ENCODE data around the gene MTR.

The MTR gene

GRCh38 chr1:236870721-236871120, 75.6 kb downstream of the MTR start:
- Histone ChIP-seq H3K4me1 (no peaks in the 10 kb centered on the region), H2AFZ (no peak overlapping the region), H3K4me3 (ENCODE audit: low read depth, low read length) (no peak overlapping the region), H3K27ac (no peak overlapping the region), H3K9ac (no peak overlapping the region), H3K27me3 (ENCODE audit: control insufficient read depth, insufficient read depth, low read length) (no peaks in the 10 kb centered on the region), H3K9me3 (ENCODE audit: control insufficient read depth, low read length) (no peaks in the 10 kb centered on the region), H3K79me2 (no peaks in the 10 kb centered on the region), H3K36me3 (ENCODE audit: control insufficient read depth, insufficient read depth, low read length) (no peaks in the 10 kb centered on the region), H3K4me2 (ENCODE audit: low read length) (no peak overlapping the region)
- no peak for TF ChIP-seq CTCF (IDR thresholded peaks at IDR 0.05)

GRCh38 chr1:236872075-236872666, 77.1 kb downstream of the MTR start:
- no peak overlapping the region for H3K27ac ChIP-seq
- no peak for TF ChIP-seq CTCF (IDR thresholded peaks at IDR 0.05)
- no peaks in the 10 kb centered on the region for H3K4me1 ChIP-seq
- H3K4me3 ChIP-seq (ENCODE audit: low read depth, low read length): no peak overlapping the region
- H3K79me2 ChIP-seq: no peaks in the 10 kb centered on the region
- no peak overlapping the region for H3K4me2 ChIP-seq (ENCODE audit: low read length)
- no peaks in the 10 kb centered on the region for H3K27me3 ChIP-seq (ENCODE audit: control insufficient read depth, insufficient read depth, low read length)
- H3K9ac ChIP-seq: no peak overlapping the region
- no peaks in the 10 kb centered on the region for H3K36me3 ChIP-seq (ENCODE audit: control insufficient read depth, insufficient read depth, low read length)
- no peak overlapping the region for H2AFZ ChIP-seq
- H3K9me3 ChIP-seq (ENCODE audit: control insufficient read depth, low read length): no peaks in the 10 kb centered on the region

- no peak for TF ChIP-seq CTCF (IDR thresholded peaks at IDR 0.05)
- Histone ChIP-seq H3K4me2 (ENCODE audit: low read length) (no peak overlapping the region), H3K36me3 (ENCODE audit: control insufficient read depth, insufficient read depth, low read length) (no peaks in the 10 kb centered on the region), H3K4me1 (no peaks in the 10 kb centered on the region), H3K9me3 (ENCODE audit: control insufficient read depth, low read length) (no peaks in the 10 kb centered on the region), H3K27me3 (ENCODE audit: control insufficient read depth, insufficient read depth, low read length) (no peaks in the 10 kb centered on the region), H3K79me2 (no peaks in the 10 kb centered on the region), H3K9ac (no peak overlapping the region), H3K4me3 (ENCODE audit: low read depth, low read length) (no peak overlapping the region), H3K27ac (no peak overlapping the region), H2AFZ (no peak overlapping the region)
Observed at GRCh38 chr1:236875975-236876374, 80.9 kb downstream of the MTR start.

GRCh38 chr1:236877661-236878060, 82.6 kb downstream of the MTR start:
- no peak for TF ChIP-seq CTCF (IDR thresholded peaks at IDR 0.05)
- Histone ChIP-seq H3K4me1 (no peaks in the 10 kb centered on the region), H3K4me2 (ENCODE audit: low read length) (no peak overlapping the region), H3K27ac (no peak overlapping the region), H3K4me3 (ENCODE audit: low read depth, low read length) (no peak overlapping the region), H3K36me3 (ENCODE audit: control insufficient read depth, insufficient read depth, low read length) (no peaks in the 10 kb centered on the region), H3K79me2 (no peaks in the 10 kb centered on the region), H3K27me3 (ENCODE audit: control insufficient read depth, insufficient read depth, low read length) (no peaks in the 10 kb centered on the region), H3K9ac (no peak overlapping the region), H3K9me3 (ENCODE audit: control insufficient read depth, low read length) (no peaks in the 10 kb centered on the region), H2AFZ (no peak overlapping the region)

GRCh38 chr1:236880209-236880608, 85.1 kb downstream of the MTR start:
- Histone ChIP-seq H3K9ac (no peak overlapping the region), H3K27ac (no peak overlapping the region), H3K79me2 (no peaks in the 10 kb centered on the region), H3K4me1 (no peaks in the 10 kb centered on the region), H3K36me3 (ENCODE audit: control insufficient read depth, insufficient read depth, low read length) (no peaks in the 10 kb centered on the region), H2AFZ (no peak overlapping the region), H3K9me3 (ENCODE audit: control insufficient read depth, low read length) (no peaks in the 10 kb centered on the region), H3K4me3 (ENCODE audit: low read depth, low read length) (no peak overlapping the region), H3K4me2 (ENCODE audit: low read length) (no peak overlapping the region), H3K27me3 (ENCODE audit: control insufficient read depth, insufficient read depth, low read length) (no peaks in the 10 kb centered on the region)
- no peak for TF ChIP-seq CTCF (IDR thresholded peaks at IDR 0.05)

Data from parathyroid adenoma (tissue), 2 donors.